CD4-positive, alpha-beta T cell (primary cell): Measurements from ENCODE around the gene GALNT18. TPM values are rescaled to one million over a fixed set of nuclear protein-coding genes. Genes with fewer than 3 reads are reported as not detected.

Source experiments
- ATAC-seq: fragments of 200-7000 bp; cut with Tn5 transposase; one replicate; pipeline ENCODE4 v1.10.0; 2022; ENCODE audit warnings: mild to moderate bottlenecking; ENCODE audit not compliant: poor library complexity
- CTCF ChIA-PET: fragments of 350-600 bp; sonication (Branson Sonifier 250); formaldehyde crosslinking; loops from one replicate; lab custom pipeline; 2021; ENCODE audit warnings: antibody characterized with exemption, inconsistent platforms; lab: Charles Lee
- POLR2A ChIA-PET: fragments of 350-600 bp; sonication (Branson Sonifier 250); formaldehyde crosslinking; loops from one replicate; lab custom pipeline; 2021; ENCODE audit warnings: antibody characterized with exemption, inconsistent platforms; lab: Charles Lee
- DNase-seq, 14 experiments: peaks; one replicate each; pipeline ENCODE4 v3.0.0-alpha.2; 2013 to 2020; ENCODE audit warnings: mixed read lengths in 2 of 14
- H3K27ac ChIP-seq, 2 donors: one replicate each; pipeline versions ENCODE4 v1.5.1 to v1.7.0; 2013; ENCODE audit warnings: low read length in 2 of 2, low read depth in 1 of 2, mild to moderate bottlenecking in 1 of 2
- H3K27me3 ChIP-seq, 2 experiments: 1 replicate in 1 of 2; 2 replicates in 1 of 2; pipeline versions ENCODE4 v1.6.1 to v1.7.0; 2013; ENCODE audit warnings: low read length in 2 of 2, control low read depth in 1 of 2, mild to moderate bottlenecking in 1 of 2, moderate library complexity in 1 of 2; ENCODE audit not compliant: insufficient read depth in 2 of 2, control insufficient read depth in 1 of 2
- H3K36me3 ChIP-seq: one replicate; pipeline ENCODE4 v1.6.1; 2013; ENCODE audit warnings: low read length, control low read depth; ENCODE audit not compliant: insufficient read depth
- H3K4me1 ChIP-seq: one replicate; pipeline ENCODE4 v1.6.1; 2013; ENCODE audit warnings: low read length, control low read depth; ENCODE audit not compliant: insufficient read depth
- H3K4me3 ChIP-seq: one replicate; pipeline ENCODE4 v1.5.1; 2013; ENCODE audit warnings: mild to moderate bottlenecking, low read length, moderate library complexity
- H3K9me3 ChIP-seq, 2 experiments: 1 replicate in 1 of 2; 2 replicates in 1 of 2; pipeline versions ENCODE4 v1.6.1 to v1.7.0; 2013; ENCODE audit warnings: low read length in 2 of 2, mild to moderate bottlenecking in 2 of 2, control low read depth in 1 of 2, moderate library complexity in 1 of 2; ENCODE audit not compliant: control insufficient read depth in 1 of 2, insufficient read depth in 1 of 2
- H3K27ac Mint-ChIP-seq: one replicate; pipeline ENCODE4 v1.8.0; 2020; ENCODE audit warnings: mixed read lengths
- H3K27me3 Mint-ChIP-seq: one replicate; pipeline ENCODE4 v1.8.0; 2021; ENCODE audit warnings: mixed read lengths
- H3K36me3 Mint-ChIP-seq: one replicate; pipeline ENCODE4 v1.8.0; 2021; ENCODE audit warnings: low read depth, mixed read lengths
- H3K4me1 Mint-ChIP-seq: one replicate; pipeline ENCODE4 v1.8.0; 2021; ENCODE audit warnings: low read depth, mixed read lengths
- H3K4me3 Mint-ChIP-seq: one replicate; pipeline ENCODE4 v1.8.0; 2020; ENCODE audit warnings: mild to moderate bottlenecking, mixed read lengths
- H3K9me3 Mint-ChIP-seq: one replicate; pipeline ENCODE4 v1.8.0; 2020; ENCODE audit warnings: mixed read lengths
- intact Hi-C, 2 experiments: fragments of 100-400 bp; cut with DNase I in 1 of 2; cut with micrococcal nuclease in 1 of 2; formaldehyde crosslinking; loops; one replicate each; pipeline versions ENCODE4 v1.15.1 to v1.9.0; 2023 to 2025; cut with DNase I, micrococcal nuclease
- total RNA-seq, 174 experiments: library from RNA in 2 of 174; stranded (reverse) in 2 of 174; gene quantifications; one replicate each; pipeline ENCODE4 v1.2.3 and lab custom pipeline; 2021 to 2026
- TF ChIP-seq, protein P1 (sequence below): fragments of 200-600 bp; IDR thresholded peaks from one replicate; pipeline ENCODE4 v1.8.0; 2022; ENCODE audit warnings: antibody characterized with exemption, mild to moderate bottlenecking

GALNT18 gene
- total RNA-seq, 2 experiments from 2014 or later = 0.08 TPM; not detected in 1

GRCh38 chr11:11394241-11394640, 227.6 kb downstream of the GALNT18 start:
- POLR2A ChIA-PET = no interaction called here
- Histone ChIP-seq H3K9me3 (no peaks in the 10 kb centered on the region), H3K4me1 (no peaks in the 10 kb centered on the region), H3K27me3 (peaks cover 0 to 6% of the 10 kb centered on the region in 2 experiments), H3K27ac (no peak overlapping the region), H3K36me3 (no peaks in the 10 kb centered on the region), H3K4me3 (no peak overlapping the region)
- Mint-ChIP-seq H3K36me3 (no peaks in the 10 kb centered on the region), H3K9me3 (no peaks in the 10 kb centered on the region), H3K4me1 (no peaks in the 10 kb centered on the region), H3K27me3 (no peaks in the 10 kb centered on the region), H3K4me3 (no peak overlapping the region), H3K27ac (no peak overlapping the region)
- intact Hi-C loops = no loop called here
- CTCF ChIA-PET = no interaction called here
- TF ChIP-seq, protein P1, sequence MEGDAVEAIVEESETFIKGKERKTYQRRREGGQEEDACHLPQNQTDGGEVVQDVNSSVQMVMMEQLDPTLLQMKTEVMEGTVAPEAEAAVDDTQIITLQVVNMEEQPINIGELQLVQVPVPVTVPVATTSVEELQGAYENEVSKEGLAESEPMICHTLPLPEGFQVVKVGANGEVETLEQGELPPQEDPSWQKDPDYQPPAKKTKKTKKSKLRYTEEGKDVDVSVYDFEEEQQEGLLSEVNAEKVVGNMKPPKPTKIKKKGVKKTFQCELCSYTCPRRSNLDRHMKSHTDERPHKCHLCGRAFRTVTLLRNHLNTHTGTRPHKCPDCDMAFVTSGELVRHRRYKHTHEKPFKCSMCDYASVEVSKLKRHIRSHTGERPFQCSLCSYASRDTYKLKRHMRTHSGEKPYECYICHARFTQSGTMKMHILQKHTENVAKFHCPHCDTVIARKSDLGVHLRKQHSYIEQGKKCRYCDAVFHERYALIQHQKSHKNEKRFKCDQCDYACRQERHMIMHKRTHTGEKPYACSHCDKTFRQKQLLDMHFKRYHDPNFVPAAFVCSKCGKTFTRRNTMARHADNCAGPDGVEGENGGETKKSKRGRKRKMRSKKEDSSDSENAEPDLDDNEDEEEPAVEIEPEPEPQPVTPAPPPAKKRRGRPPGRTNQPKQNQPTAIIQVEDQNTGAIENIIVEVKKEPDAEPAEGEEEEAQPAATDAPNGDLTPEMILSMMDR = no peak
- ATAC-seq = no peak
- no peak for DNase-seq

DNA sequence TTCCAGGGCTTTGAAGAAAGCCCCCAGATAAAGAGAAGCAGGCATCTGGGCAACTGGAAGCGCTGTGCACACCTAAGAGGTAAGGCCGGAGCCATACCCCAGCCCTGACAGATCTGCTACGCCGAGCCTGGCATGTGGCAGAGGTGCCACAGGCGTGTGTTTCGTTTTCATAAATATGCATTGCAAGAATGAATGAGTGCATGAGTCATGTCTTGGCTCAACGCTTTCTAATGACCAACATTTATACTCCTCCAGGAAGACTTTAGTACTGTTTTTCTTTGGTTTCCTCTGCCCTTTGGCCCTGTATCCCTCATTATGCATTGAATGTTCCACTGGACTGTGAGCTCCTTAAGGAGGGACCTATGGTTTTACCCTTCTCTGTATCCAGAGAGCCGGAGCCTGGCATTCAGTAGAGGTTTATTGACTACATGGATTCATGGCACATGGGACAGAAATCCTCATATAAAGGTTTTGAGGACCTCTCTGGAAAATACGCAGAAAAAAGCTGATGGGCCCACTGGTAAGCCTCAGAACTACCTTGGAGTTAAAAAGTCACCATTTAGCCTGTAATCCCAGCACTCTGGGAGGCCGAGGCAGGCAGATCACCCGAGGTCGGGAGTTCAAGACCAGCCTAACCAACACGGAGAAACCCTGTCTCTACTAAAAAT, 229.9 kb downstream of the GALNT18 start:
- TF ChIP-seq, protein P1 = no peak

GRCh38 chr11:11391169-11391568, 230.6 kb downstream of the GALNT18 start:
- DNase-seq (no peak), ATAC-seq (no peak)
- Histone ChIP-seq H3K9me3 (no peaks in the 10 kb centered on the region), H3K27me3 (peaks cover 0 to 6% of the 10 kb centered on the region in 2 experiments), H3K36me3 (no peaks in the 10 kb centered on the region), H3K27ac (no peak overlapping the region), H3K4me3 (no peak overlapping the region), H3K4me1 (no peaks in the 10 kb centered on the region)
- Mint-ChIP-seq H3K27ac (no peak overlapping the region), H3K4me1 (no peaks in the 10 kb centered on the region), H3K36me3 (no peaks in the 10 kb centered on the region), H3K27me3 (no peaks in the 10 kb centered on the region), H3K9me3 (no peaks in the 10 kb centered on the region), H3K4me3 (no peak overlapping the region)
- CTCF ChIA-PET = no interaction called here
- POLR2A ChIA-PET = no interaction called here
- intact Hi-C loops = no loop called here
- TF ChIP-seq, protein P1 = no peak

More for the DNA sequence above, 229.9 kb downstream of the GALNT18 start:
- Mint-ChIP-seq H3K36me3 (no peaks in the 10 kb centered on the region), H3K27me3 (no peaks in the 10 kb centered on the region), H3K9me3 (no peaks in the 10 kb centered on the region), H3K4me1 (no peaks in the 10 kb centered on the region), H3K4me3 (no peak overlapping the region), H3K27ac (no peak overlapping the region)
- Histone ChIP-seq H3K9me3 (no peaks in the 10 kb centered on the region), H3K4me1 (no peaks in the 10 kb centered on the region), H3K4me3 (no peak overlapping the region), H3K27ac (no peak overlapping the region), H3K27me3 (peaks cover 0 to 6% of the 10 kb centered on the region in 2 experiments), H3K36me3 (no peaks in the 10 kb centered on the region)
- ATAC-seq (no peak), DNase-seq (no peak)
- intact Hi-C loops = no loop called here
- POLR2A ChIA-PET = no interaction called here
- CTCF ChIA-PET = no interaction called here
